HG03565 (cell line): ENCODE measurements around the gene COL4A1.

ENCODE experiments used
- ATAC-seq: cut with Tn5 transposase; IDR thresholded peaks from one replicate; pipeline ENCODE4 v1.9.1; 2021; ENCODE audit warnings: mild to moderate bottlenecking, moderate library complexity; ENCODE audit not compliant: unreplicated experiment

Gene COL4A1

GRCh38 chr13:110262508-110263291, 44.3 kb downstream of the COL4A1 start:
- ATAC-seq, result no peak

GRCh38 chr13:110262082-110262436, 44.9 kb downstream of the COL4A1 start:
- no peak for ATAC-seq

GRCh38 chr13:110261166-110262081, 45.5 kb downstream of the COL4A1 start:
- ATAC-seq, result no peak

- ATAC-seq, result no peak
Measured at GRCh38 chr13:110259651-110260050, 47.3 kb downstream of the COL4A1 start.

- ATAC-seq, result no peak
Measured at GRCh38 chr13:110258876-110259631, 47.9 kb downstream of the COL4A1 start.

- no peak for ATAC-seq
Measured at GRCh38 chr13:110257408-110257807, 49.5 kb downstream of the COL4A1 start.

GRCh38 chr13:110256126-110256905, 50.6 kb downstream of the COL4A1 start:
- no peak for ATAC-seq

- ATAC-seq, result no peak
Measured at GRCh38 chr13:110254751-110255553, 52.0 kb downstream of the COL4A1 start.

GRCh38 chr13:110254151-110254679, 52.7 kb downstream of the COL4A1 start:
- ATAC-seq, result no peak

- ATAC-seq, result no peak
Measured at GRCh38 chr13:110251193-110251819, 55.7 kb downstream of the COL4A1 start.

GRCh38 chr13:110250258-110250891, 56.6 kb downstream of the COL4A1 start:
- ATAC-seq, result no peak

- no peak for ATAC-seq
Measured at GRCh38 chr13:110249326-110249725, 57.6 kb downstream of the COL4A1 start.

GRCh38 chr13:110248449-110249143, 58.4 kb downstream of the COL4A1 start:
- no peak for ATAC-seq

- ATAC-seq, result no peak
Measured at GRCh38 chr13:110246530-110246929, 60.4 kb downstream of the COL4A1 start.

GRCh38 chr13:110245416-110245899, 61.5 kb downstream of the COL4A1 start:
- no peak for ATAC-seq

GRCh38 chr13:110244976-110245375, 62.0 kb downstream of the COL4A1 start:
- ATAC-seq, result no peak

GRCh38 chr13:110244071-110244830, 62.7 kb downstream of the COL4A1 start:
- no peak for ATAC-seq
